Omental fat pad (tissue), 4 donors: ENCODE measurements around the gene ZNF70. TPM values are rescaled to one million over a fixed set of nuclear protein-coding genes. Genes with fewer than 3 reads are reported as not detected.

ENCODE experiments used
- ATAC-seq: fragments of 150-250 bp; one replicate; pipeline ENCODE4 v1.9.1; 2016; ENCODE audit warnings: mild to moderate bottlenecking, moderate library complexity; ENCODE audit not compliant: low FRiP score
- DNase-seq: peaks from one replicate; pipeline ENCODE4 v3.0.0-alpha.2; 2019; ENCODE audit warnings: low spot score
- total RNA-seq, 4 donors: library from RNA; depleted of rRNA; stranded (reverse); fragments of >200 nt; gene quantifications; one replicate each; pipeline ENCODE4 v1.1.0, GENCODE V29; 2016
- TF ChIP-seq, protein P1 (sequence below), 3 donors: fragments of 450-650 bp; IDR thresholded peaks; one replicate each; pipeline ENCODE4 v1.5.1; 2016 to 2017; ENCODE audit warnings: antibody characterized with exemption in 3 of 3, mild to moderate bottlenecking in 3 of 3, moderate library complexity in 2 of 3

Gene ZNF70
- total RNA-seq, 4 donors from 2014 or later: 2.8 to 5.1 (median 4.0) TPM

DNA sequence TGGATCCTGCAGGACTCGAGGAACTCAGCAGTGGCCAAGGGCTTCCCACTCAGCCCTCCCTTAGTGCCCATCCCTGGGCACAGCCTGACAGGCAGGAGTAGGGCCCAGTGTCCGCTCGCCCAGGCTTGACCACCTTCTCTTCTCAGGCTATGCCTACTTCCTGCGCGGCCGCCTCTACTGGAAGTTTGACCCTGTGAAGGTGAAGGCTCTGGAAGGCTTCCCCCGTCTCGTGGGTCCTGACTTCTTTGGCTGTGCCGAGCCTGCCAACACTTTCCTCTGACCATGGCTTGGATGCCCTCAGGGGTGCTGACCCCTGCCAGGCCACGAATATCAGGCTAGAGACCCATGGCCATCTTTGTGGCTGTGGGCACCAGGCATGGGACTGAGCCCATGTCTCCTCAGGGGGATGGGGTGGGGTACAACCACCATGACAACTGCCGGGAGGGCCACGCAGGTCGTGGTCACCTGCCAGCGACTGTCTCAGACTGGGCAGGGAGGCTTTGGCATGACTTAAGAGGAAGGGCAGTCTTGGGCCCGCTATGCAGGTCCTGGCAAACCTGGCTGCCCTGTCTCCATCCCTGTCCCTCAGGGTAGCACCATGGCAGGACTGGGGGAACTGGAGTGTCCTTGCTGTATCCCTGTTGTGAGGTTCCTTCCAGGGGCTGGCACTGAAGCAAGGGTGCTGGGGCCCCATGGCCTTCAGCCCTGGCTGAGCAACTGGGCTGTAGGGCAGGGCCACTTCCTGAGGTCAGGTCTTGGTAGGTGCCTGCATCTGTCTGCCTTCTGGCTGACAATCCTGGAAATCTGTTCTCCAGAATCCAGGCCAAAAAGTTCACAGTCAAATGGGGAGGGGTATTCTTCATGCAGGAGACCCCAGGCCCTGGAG lies 32.6 kb upstream of the ZNF70 start:
- ATAC-seq: no peak
- TF ChIP-seq, protein P1, sequence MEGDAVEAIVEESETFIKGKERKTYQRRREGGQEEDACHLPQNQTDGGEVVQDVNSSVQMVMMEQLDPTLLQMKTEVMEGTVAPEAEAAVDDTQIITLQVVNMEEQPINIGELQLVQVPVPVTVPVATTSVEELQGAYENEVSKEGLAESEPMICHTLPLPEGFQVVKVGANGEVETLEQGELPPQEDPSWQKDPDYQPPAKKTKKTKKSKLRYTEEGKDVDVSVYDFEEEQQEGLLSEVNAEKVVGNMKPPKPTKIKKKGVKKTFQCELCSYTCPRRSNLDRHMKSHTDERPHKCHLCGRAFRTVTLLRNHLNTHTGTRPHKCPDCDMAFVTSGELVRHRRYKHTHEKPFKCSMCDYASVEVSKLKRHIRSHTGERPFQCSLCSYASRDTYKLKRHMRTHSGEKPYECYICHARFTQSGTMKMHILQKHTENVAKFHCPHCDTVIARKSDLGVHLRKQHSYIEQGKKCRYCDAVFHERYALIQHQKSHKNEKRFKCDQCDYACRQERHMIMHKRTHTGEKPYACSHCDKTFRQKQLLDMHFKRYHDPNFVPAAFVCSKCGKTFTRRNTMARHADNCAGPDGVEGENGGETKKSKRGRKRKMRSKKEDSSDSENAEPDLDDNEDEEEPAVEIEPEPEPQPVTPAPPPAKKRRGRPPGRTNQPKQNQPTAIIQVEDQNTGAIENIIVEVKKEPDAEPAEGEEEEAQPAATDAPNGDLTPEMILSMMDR (IDR thresholded peaks at IDR 0.05): no peak

DNA sequence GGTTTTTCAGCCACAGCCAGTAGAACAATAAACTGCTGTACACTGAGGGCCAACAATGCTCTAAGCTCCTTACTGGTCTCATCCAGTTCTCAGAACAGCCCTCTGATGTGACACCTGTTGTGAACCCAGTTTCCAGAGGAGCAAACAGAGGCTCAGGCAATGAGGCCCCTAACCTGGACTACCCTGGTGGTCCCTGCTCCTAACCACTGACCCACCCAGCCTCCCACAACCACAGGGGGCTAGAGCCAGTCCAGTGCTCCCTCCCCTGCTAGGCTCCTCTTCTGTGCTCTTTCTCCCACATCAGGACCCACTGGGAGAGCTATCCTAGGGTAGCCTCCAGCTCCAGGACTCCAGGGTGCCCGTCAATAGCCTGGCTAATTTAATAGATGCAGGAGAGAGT lies 31.8 kb upstream of the ZNF70 start:
- TF ChIP-seq, protein P1 (IDR thresholded peaks at IDR 0.05): no peak
- DNase-seq (no peak), ATAC-seq (no peak)

More for the DNA sequence above, 32.6 kb upstream of the ZNF70 start:
- no peak for DNase-seq

DNA sequence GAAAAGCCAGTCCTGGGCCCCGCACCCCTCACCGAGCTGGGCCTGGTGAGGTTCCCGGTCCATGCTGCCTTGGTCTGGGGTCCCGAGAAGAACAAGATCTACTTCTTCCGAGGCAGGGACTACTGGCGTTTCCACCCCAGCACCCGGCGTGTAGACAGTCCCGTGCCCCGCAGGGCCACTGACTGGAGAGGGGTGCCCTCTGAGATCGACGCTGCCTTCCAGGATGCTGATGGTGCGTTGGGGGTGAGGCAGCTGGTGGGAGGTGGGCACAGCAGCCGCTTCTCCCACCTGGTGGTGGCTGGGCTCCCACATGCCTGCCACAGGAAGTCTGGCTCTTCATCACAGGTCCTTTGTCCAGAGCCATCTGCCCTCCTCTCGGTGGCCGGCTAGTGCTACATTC lies 31.3 kb upstream of the ZNF70 start:
- ATAC-seq (no peak), DNase-seq (no peak)
- TF ChIP-seq, protein P1 (IDR thresholded peaks at IDR 0.05): no peak

DNA sequence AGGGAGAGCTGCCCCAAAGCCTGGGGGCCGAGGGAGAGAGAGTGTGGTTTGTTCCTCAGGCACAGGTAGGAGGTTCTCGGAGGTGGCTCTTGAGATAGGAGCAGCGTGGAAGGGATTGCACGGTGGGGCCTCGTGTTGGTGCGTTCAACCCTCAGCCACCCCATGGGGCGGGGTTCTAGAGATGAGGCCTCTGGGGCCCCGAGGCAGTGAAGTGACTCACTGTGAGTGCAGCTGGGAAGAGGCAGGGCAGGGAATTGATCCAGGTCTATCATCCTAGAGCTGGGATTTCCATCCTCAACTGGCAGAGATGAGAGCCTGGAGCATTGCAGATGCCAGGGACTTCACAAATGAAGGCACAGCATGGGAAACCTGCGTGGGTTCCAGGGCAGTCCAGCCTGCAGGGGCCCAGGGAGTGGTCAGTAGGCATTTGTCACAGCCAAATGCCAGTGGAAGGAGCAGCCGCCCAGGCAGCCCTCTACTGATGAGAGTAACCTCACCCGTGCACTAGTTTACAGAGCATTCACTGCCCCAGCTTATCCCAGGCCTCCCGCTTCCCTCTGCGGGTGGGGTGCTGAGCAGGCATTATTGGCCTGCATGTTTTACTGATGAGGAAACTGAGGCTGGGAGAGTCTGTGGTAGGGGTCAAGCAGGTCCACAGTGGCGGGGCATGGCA lies 30.7 kb upstream of the ZNF70 start:
- TF ChIP-seq, protein P1 (IDR thresholded peaks at IDR 0.05): no peak
- DNase-seq (no peak), ATAC-seq (no peak)

DNA sequence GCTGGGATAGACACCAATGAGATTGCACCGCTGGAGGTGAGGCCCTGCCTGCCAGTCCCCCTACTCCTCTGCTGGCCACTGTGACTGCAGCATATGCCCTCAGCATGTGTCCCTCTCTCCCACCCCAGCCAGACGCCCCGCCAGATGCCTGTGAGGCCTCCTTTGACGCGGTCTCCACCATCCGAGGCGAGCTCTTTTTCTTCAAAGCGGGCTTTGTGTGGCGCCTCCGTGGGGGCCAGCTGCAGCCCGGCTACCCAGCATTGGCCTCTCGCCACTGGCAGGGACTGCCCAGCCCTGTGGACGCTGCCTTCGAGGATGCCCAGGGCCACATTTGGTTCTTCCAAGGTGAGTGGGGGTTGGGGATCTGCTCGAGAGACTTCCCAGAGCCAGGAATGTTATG lies 30.2 kb upstream of the ZNF70 start:
- DNase-seq (no peak), ATAC-seq (no peak)
- TF ChIP-seq, protein P1 (IDR thresholded peaks at IDR 0.05): no peak

DNA sequence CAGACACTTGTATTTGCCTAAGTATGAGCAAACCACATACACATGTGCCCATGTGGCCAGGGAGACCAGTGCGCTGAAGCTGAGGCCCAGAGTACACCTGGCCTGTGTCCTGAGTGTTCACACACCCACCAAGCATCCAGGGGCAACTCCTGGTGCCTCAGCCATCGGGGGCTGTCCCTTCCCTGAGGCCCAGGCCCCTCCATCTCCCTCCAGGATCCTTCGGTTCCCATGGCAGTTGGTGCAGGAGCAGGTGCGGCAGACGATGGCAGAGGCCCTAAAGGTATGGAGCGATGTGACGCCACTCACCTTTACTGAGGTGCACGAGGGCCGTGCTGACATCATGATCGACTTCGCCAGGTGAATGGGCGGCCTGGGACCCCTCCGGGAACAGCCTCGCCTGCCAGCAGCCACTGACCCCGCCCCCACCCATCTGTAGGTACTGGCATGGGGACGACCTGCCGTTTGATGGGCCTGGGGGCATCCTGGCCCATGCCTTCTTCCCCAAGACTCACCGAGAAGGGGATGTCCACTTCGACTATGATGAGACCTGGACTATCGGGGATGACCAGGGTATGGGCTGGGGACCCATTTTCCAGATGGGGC lies 29.3 kb upstream of the ZNF70 start:
- no peak for ATAC-seq
- no peak for DNase-seq
- TF ChIP-seq, protein P1 (IDR thresholded peaks at IDR 0.05): no peak
